ENCODE measurements around the gene C1QBP.

C1QBP gene, protein sequence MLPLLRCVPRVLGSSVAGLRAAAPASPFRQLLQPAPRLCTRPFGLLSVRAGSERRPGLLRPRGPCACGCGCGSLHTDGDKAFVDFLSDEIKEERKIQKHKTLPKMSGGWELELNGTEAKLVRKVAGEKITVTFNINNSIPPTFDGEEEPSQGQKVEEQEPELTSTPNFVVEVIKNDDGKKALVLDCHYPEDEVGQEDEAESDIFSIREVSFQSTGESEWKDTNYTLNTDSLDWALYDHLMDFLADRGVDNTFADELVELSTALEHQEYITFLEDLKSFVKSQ

DNA sequence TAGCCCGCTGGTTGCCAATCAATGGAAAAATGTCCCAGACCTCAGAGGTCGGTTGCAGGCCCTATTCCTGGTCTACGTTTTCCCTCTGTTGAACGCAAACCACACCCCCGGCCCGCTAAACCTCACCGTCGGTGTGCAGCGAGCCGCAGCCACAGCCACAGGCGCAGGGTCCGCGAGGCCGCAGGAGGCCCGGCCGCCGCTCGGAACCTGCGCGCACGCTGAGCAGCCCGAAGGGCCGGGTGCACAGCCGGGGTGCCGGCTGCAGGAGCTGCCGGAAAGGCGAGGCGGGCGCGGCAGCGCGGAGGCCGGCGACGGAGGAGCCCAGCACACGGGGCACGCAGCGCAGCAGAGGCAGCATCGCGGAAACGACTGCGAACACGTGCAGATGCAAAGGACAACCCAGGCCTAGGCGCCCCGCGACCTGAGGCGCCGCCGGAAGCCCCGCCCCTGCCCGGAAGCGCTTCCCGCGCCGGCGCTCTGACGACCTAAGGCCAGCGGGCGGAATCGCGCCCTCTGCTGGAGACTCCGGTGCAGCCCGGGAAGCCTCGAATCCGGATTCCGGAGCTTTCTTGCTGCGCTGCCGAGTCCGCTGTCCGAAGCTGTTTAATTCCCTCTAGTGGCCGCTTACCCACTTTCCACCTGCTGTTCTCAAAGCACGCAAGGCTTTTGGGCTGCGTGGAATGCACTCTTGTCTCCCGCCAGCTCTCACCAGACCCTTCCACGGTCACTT, at the start of gene C1QBP:
Gene C1QBP, minus strand, starts transcription at position 440 of the 730 bp plus-strand sequence. Its CDS starts 82 bp downstream, at position 358.
- Histone ChIP-seq H2AFZ (ENCODE audit: low read depth) (0 out of 2 replicates have a peak within 1 kb of the TSS, but pooled peaks have one; percentile 34), H3K36me3 (ENCODE audit: insufficient read depth) (no peaks in the 10 kb centered on the region), H3K4me2 (peak within 1 kb of the TSS; percentile 29; the same call in 1 of the 2 replicates), H3K79me2 (ENCODE audit: insufficient read depth, low read depth) (peaks cover 24% of the 10 kb centered on the region; the same call in 1 of the 2 replicates), H3K4me3 (IDR thresholded peaks at IDR 0.05; ENCODE audit: insufficient read depth, low read depth, low read length) (no peak within 1 kb of the TSS), H3K27me3 (ENCODE audit: insufficient read depth, low read depth) (no peaks in the 10 kb centered on the region), H3K9ac (peak within 1 kb of the TSS; percentile 63), H4K20me1 (ENCODE audit: insufficient read depth) (no peaks in the 10 kb centered on the region), H3K4me1 (ENCODE audit: low read depth, poor library complexity, severe bottlenecking) (no peaks in the 10 kb centered on the region), H3K27ac (peak within 1 kb of the TSS; percentile 38)
- TF ChIP-seq, protein P1, sequence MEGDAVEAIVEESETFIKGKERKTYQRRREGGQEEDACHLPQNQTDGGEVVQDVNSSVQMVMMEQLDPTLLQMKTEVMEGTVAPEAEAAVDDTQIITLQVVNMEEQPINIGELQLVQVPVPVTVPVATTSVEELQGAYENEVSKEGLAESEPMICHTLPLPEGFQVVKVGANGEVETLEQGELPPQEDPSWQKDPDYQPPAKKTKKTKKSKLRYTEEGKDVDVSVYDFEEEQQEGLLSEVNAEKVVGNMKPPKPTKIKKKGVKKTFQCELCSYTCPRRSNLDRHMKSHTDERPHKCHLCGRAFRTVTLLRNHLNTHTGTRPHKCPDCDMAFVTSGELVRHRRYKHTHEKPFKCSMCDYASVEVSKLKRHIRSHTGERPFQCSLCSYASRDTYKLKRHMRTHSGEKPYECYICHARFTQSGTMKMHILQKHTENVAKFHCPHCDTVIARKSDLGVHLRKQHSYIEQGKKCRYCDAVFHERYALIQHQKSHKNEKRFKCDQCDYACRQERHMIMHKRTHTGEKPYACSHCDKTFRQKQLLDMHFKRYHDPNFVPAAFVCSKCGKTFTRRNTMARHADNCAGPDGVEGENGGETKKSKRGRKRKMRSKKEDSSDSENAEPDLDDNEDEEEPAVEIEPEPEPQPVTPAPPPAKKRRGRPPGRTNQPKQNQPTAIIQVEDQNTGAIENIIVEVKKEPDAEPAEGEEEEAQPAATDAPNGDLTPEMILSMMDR (conservative IDR thresholded peaks at IDR 0.05; ENCODE audit: low read depth, low read length): peak; percentile 49

DNA sequence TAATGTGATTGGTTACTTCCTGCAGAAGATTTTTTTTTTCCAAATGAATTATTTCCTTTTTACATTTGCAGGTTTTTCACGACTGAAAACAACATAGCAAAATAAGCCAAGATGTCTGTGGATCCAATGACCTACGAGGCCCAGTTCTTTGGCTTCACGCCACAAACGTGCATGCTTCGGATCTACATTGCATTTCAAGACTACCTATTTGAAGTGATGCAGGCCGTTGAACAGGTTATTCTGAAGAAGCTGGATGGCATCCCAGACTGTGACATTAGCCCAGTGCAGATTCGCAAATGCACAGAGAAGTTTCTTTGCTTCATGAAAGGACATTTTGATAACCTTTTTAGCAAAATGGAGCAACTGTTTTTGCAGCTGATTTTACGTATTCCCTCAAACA, 49.8 kb upstream of the C1QBP start:
- peaks cover 7% of the 10 kb centered on the region; the same call in 1 of the 2 replicates for H3K79me2 ChIP-seq (ENCODE audit: insufficient read depth, low read depth)
- no peaks in the 10 kb centered on the region for H4K20me1 ChIP-seq (ENCODE audit: insufficient read depth)
- no peak overlapping the region for H3K27ac ChIP-seq
- H3K36me3 ChIP-seq (ENCODE audit: insufficient read depth): no peaks in the 10 kb centered on the region
- no peak overlapping the region for H3K9ac ChIP-seq
- H3K27me3 ChIP-seq (ENCODE audit: insufficient read depth, low read depth): no peaks in the 10 kb centered on the region
- no peak overlapping the region for H3K4me3 ChIP-seq (IDR thresholded peaks at IDR 0.05; ENCODE audit: insufficient read depth, low read depth, low read length)
- TF ChIP-seq, protein P1 (conservative IDR thresholded peaks at IDR 0.05; ENCODE audit: low read depth, low read length): no peak
- H3K4me1 ChIP-seq (ENCODE audit: low read depth, poor library complexity, severe bottlenecking): no peaks in the 10 kb centered on the region
- no peak overlapping the region for H3K4me2 ChIP-seq
- no peak overlapping the region for H2AFZ ChIP-seq (ENCODE audit: low read depth)

DNA sequence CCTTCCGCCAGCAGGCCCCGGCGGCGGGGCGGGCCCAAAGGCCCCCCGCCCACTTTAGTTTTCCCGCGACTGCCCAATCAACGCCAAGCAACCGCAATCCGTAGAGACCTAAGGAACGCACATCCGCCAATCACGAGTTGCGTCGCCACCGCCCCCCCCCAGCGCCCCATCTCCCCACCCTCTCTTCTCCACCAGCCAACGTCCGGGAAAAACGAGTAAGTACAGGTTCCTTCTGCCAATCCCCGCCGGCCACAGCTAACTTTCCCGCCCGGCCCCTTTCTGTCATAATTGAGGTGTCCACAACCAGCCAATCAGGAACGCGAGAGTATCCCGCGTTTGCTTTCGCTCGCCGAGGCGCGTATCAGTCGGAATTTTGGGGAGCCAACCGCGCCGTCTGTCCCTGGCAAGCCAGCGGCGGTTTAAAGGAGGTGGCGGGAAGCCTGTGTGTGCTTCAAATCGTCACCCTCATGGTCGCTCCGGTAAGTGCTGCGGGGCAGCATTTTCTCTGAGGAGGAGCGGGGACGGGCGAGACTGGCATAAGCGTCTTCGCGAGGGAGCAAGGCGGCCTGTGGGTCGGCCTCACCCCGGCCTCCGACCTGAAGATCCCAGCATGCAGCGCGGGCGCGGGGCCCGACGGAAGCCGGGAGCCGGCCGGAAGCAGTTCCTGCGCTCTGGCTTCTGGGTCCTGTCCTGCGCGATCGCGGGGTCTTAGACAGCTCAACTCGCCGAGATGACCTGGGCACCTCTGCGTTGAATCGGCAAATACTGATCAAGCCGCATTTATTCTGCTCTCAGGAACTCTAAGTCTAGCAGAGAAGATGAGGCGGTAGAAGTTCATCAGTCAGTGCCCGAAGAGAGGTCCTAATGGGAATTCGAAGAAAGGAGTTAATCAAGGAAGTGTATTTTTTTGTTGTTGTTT, 47.5 kb upstream of the C1QBP start, which contains the start of gene MIS12:
Gene MIS12, plus strand, starts transcription at position 361 of the 919 bp plus-strand sequence. CDS start 2,297 bp downstream, outside the sequence.
- TF ChIP-seq, protein P1 (conservative IDR thresholded peaks at IDR 0.05; ENCODE audit: low read depth, low read length): no peak
- Histone ChIP-seq H2AFZ (ENCODE audit: low read depth) (no peak within 1 kb of the TSS), H3K27ac (peak within 1 kb of the TSS; percentile 88), H3K9ac (peak within 1 kb of the TSS; percentile 76; the same call in 1 of the 2 replicates), H3K4me1 (ENCODE audit: low read depth, poor library complexity, severe bottlenecking) (no peaks in the 10 kb centered on the region), H4K20me1 (ENCODE audit: insufficient read depth) (no peaks in the 10 kb centered on the region), H3K79me2 (ENCODE audit: insufficient read depth, low read depth) (peaks cover 7% of the 10 kb centered on the region; the same call in 1 of the 2 replicates), H3K4me3 (IDR thresholded peaks at IDR 0.05; ENCODE audit: insufficient read depth, low read depth, low read length) (no peak within 1 kb of the TSS), H3K27me3 (ENCODE audit: insufficient read depth, low read depth) (no peaks in the 10 kb centered on the region), H3K4me2 (peak within 1 kb of the TSS; percentile 39; the same call in 1 of the 2 replicates), H3K36me3 (ENCODE audit: insufficient read depth) (no peaks in the 10 kb centered on the region)

Data from KMS-11 (cell line).